NCI-H1048 (cell line): ENCODE data around the gene FAM111A.

Source experiments
- DNase-seq: peaks from one replicate; lab custom pipeline; 2025; lab: John Stamatoyannopoulos, UW

The FAM111A gene

DNA sequence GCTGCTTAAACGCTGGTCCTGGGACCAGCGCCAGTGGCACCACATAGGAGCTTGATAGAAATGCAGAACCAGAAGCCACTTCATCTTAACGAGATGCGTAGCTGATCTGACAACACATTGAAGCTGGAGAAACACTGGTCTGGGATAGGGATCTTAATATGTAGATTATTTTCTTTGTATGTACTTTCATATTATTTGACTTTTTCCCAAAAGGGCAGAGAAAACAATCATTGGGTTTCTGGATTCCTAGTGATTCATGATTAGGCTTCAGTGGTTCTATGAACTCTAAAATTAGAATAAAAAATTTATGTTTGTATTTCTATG is 57.7 kb downstream of the FAM111A start:
- no peak for DNase-seq

DNA sequence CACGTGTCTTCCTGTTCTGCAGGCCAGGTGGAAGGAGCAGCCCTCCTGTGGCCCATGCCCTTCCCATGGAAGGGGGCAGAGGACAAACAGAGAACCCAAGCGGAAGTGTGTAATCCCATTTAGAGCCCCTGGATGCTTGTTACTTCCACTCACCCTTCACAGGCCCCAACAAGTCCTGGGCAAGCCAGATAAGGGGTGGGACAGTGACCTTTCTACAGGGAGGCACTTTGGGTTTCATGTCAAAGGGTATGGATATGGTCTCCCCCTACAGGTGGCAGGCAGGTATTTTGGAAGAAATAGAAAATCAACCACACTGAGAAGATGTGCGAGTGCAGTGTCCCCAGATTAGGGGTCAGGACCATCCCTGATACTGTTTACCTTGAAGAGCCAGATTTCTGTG is 58.7 kb downstream of the FAM111A start:
- no peak for DNase-seq
